Measurements from ENCODE around the gene NEAT1.

The NEAT1 gene

DNA sequence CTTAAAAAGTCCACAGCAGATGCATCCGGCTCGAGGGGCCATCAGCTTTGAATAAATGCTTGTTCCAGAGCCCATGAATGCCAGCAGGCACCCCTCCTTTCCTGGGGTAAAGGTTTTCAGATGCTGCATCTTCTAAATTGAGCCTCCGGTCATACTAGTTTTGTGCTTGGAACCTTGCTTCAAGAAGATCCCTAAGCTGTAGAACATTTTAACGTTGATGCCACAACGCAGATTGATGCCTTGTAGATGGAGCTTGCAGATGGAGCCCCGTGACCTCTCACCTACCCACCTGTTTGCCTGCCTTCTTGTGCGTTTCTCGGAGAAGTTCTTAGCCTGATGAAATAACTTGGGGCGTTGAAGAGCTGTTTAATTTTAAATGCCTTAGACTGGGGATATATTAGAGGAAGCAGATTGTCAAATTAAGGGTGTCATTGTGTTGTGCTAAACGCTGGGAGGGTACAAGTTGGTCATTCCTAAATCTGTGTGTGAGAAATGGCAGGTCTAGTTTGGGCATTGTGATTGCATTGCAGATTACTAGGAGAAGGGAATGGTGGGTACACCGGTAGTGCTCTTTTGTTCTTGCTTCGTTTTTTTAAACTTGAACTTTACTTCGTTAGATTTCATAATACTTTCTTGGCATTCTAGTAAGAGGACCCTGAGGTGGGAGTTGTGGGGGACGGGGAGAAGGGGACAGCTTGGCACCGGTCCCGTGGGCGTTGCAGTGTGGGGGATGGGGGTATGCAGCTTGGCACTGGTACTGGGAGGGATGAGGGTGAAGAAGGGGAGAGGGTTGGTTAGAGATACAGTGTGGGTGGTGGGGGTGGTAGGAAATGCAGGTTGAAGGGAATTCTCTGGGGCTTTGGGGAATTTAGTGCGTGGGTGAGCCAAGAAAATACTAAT lies 1.9 kb downstream of the NEAT1 start:
- DNase-seq, result peak; percentile 62 to 82

DNA sequence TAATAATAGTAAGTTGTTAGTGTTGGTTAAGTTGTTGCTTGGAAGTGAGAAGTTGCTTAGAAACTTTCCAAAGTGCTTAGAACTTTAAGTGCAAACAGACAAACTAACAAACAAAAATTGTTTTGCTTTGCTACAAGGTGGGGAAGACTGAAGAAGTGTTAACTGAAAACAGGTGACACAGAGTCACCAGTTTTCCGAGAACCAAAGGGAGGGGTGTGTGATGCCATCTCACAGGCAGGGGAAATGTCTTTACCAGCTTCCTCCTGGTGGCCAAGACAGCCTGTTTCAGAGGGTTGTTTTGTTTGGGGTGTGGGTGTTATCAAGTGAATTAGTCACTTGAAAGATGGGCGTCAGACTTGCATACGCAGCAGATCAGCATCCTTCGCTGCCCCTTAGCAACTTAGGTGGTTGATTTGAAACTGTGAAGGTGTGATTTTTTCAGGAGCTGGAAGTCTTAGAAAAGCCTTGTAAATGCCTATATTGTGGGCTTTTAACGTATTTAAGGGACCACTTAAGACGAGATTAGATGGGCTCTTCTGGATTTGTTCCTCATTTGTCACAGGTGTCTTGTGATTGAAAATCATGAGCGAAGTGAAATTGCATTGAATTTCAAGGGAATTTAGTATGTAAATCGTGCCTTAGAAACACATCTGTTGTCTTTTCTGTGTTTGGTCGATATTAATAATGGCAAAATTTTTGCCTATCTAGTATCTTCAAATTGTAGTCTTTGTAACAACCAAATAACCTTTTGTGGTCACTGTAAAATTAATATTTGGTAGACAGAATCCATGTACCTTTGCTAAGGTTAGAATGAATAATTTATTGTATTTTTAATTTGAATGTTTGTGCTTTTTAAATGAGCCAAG lies 2.7 kb downstream of the NEAT1 start:
- DNase-seq, result peak; percentile 96 to 97

GRCh38 chr11:65425971-65426838 lies 3.6 kb downstream of the NEAT1 start:
- DNase-seq, result peak; percentile 58 to 89

- peak; percentile 74 to 75 for DNase-seq
Measured at GRCh38 chr11:65426839-65427690, 4.5 kb downstream of the NEAT1 start.

- peak; percentile 57 to 66 for DNase-seq
Measured at GRCh38 chr11:65427691-65428577, 5.3 kb downstream of the NEAT1 start.

GRCh38 chr11:65428578-65429067 lies 6.0 kb downstream of the NEAT1 start:
- no peak for DNase-seq

- peak in 1 of 2 donors; percentile 43 for DNase-seq
Measured at GRCh38 chr11:65429068-65429681, 6.6 kb downstream of the NEAT1 start.

GRCh38 chr11:65429724-65430405 lies 7.3 kb downstream of the NEAT1 start:
- peak; percentile 69 to 72 for DNase-seq

- peak; percentile 11 to 58 for DNase-seq
Measured at GRCh38 chr11:65430406-65431217, 8.0 kb downstream of the NEAT1 start.

DNA sequence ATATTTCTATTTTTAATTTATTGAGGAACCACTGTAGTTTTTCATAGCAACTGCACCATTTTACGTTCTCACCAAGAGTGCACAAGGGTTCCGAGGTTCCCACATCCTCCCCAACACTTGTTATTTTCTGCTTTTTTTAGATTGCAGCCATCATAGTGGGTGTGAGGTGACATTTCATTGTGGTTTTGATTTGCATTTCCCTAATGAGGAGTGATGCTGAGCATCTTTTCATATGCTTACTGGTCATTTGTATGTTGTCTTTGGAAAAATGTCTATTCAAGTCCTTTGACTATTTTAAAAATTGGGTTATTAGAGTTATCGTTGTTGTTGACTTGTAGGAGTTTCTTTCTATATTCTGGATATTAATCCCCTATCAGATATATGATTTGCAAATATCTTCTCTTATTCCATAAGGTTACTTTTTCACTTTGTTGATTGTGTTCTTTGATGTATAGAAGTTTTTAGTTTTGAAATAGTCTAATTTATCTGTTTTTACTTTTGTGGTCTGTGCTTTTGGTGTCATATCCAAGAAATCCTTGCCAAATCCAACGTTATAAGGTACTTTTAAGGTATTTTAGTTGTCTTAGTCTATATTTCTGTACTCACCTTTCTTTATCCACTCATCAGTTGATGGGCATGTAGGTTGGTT lies 9.0 kb downstream of the NEAT1 start:
- DNase-seq, result peak; percentile 68 to 82

- DNase-seq, result no peak
Measured at GRCh38 chr11:65432100-65432650, 9.6 kb downstream of the NEAT1 start.

DNA sequence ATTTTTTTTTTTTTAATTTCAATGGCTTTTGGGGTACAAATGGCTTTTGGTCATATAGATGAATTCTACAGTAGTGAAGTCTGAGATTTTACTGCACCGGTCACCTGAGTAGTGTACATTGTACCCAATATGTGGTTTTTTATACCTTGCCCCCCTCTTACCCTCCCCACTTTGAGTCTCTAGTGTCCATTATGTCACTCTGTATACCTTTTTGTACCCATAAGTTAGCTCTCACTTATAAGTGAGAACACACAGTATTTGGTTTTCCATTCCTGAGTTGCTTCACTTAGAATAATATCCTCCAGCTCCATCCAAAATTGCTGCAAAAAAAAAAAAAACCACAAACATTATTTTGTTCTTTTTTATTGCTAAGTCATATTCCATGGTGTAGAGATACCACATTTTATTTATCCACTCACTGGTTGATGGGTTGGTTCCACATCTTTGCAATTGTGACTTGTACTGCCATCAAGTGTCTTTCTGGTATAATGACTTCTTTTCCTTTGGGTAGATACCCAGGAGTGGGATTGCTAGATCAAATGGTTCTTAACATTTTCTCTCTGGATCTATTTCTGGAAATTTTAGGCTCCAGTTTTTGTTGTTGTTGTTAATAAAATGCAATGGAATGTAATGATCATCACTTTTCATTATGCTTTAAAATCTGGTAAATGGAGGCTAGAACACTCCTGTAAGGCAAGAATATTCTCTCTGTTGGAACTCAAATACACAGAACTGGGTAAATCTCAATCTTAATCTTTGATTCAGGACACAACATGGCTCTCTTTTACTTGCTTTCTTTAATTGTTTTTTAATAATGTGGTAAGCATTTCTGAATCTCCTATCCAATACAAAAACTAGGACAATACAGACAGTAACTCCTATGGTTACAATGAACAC lies 10.3 kb downstream of the NEAT1 start:
- DNase-seq, result peak in 1 of 2 donors; percentile 73

- DNase-seq, result no peak
Measured at GRCh38 chr11:65433657-65434056, 11.1 kb downstream of the NEAT1 start.

GRCh38 chr11:65434057-65434666 lies 11.6 kb downstream of the NEAT1 start:
- DNase-seq, result no peak

DNA sequence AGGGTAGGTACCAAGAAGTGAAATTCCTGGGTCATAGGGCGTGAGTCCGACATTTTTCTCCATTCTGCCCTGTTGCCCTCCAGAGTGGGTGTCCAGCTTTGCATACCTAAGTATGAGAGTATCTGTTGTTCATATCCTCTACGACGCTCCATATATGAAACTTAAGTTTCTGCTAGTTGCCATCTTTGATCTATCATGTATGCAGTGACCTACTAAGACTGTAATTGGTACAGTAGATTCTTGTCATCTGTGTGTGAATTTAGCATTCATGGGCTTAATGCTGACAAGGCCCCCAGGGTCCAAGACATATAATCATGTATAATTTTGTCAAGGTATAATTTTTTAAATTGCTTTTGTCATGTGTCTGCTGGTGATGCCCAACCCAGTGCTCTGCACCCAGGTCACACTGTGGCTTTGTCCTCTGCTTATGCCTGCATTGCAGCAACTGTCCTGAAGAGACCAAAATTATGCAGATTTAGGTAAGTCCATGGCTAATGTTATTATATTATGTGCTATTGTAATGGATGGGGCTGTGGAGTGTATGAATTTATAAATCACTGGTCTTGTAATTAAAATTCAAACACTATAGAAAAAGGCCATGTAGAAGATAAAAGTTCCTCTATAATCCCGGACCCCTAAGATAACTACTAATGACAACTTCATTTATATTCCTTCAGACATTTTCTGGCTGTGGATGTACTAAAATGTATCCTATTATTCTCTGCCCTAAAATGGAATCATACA lies 12.2 kb downstream of the NEAT1 start:
- no peak for DNase-seq

Measured in CD4-positive, alpha-beta T cell treated with Interleukin-4 for 1 hour (primary cell).